Measurements from ENCODE around the gene PCSK6.

The PCSK6 gene

DNA sequence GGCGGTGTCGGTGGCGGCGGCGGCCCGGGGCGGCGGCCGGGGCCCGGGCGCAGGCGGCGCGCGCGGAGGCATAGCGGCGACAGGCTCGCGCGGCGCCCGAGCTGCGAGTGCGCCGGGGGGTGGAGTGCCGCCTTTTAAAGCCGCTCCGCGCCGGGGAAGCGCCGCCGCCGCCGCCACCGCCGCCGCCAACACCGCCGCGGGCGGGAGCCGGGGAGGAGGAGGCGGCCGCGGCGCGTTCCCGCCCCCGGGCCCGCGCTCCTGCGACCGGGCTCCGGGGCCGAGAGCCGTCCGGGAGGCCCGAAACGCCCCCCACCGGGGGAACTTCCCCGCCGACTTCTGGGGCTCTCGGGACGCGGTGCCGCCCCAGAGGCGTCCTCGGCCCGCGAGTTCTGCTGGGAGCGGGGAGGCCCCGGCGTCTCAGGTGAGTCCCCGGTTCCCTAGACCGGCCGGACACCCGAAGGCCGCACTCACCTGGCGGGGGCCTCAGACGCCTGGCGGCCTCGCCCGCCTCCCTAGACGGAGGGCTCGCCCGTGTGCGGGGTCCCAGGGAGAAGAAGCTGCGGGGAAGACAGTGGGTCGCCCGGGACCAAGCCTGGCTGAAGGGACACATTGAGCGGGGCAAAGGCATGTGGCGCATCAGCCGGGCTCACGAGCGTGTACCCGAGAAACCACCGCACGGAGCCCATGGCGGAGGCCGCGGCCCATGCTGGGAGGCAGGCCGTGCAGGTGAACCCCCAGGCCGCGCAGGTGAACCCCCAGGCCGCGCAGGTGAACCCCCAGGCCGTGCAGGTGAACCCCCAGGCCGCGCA is at the start of gene PCSK6:
TSS of gene PCSK6 (minus strand) at position 109 of the 809 bp plus-strand sequence. CDS start at position 72, 37 bp downstream.
- no peak for DNase-seq

DNA sequence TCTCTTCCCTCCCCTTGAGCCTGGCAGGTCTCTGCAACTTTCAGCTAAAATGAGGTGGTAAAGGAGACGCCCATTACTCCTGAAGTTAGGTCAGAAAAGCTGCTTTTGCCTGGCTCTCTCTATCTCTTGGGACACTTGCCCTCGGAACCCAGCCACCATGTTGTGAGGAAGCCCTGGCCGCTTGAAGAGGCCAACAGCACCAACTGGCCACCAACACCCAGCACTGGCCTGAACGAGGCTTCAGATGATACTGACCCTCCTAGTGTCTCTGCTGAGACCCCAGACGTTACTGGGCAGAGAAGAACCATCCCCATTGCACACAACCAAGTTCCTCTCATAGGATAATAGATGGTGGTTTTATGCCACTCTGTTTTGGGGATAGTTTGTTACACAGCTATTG is 49.5 kb upstream of the PCSK6 start:
- no peak for DNase-seq

GRCh38 chr15:101538177-101538576 is 48.7 kb upstream of the PCSK6 start:
- DNase-seq: no peak

DNA sequence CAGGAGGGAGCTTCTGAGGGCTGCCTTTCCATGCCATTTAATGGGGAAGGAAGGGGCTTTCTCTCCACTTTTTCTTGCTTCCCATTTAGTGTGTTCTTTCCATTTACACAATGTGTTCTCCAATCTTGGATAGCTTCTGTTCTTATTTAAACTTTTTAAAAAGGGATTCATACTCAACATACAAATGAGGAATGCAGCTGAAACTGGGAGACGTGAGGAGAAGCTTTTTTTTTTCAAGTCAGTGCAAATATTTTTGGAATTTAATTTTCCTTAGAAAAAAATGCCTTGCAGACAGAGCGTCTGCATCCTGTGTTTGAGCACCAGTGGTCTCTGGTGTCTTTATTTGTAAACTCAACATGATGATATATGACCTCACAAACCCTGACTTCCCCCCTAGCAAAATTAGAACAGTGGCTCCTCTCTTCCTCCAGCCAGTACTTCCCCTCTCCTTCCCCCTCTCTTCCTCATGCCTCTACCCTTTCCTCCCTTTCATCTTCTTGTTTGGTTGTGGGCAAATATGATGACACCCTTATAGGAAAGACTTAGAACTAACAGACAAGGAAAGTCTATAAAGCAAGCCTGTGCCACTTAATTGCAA is 48.1 kb upstream of the PCSK6 start:
- no peak for DNase-seq

GRCh38 chr15:101536875-101537405 is 47.4 kb upstream of the PCSK6 start:
- DNase-seq: no peak

GRCh38 chr15:101536166-101536874 is 46.8 kb upstream of the PCSK6 start:
- no peak for DNase-seq

DNA sequence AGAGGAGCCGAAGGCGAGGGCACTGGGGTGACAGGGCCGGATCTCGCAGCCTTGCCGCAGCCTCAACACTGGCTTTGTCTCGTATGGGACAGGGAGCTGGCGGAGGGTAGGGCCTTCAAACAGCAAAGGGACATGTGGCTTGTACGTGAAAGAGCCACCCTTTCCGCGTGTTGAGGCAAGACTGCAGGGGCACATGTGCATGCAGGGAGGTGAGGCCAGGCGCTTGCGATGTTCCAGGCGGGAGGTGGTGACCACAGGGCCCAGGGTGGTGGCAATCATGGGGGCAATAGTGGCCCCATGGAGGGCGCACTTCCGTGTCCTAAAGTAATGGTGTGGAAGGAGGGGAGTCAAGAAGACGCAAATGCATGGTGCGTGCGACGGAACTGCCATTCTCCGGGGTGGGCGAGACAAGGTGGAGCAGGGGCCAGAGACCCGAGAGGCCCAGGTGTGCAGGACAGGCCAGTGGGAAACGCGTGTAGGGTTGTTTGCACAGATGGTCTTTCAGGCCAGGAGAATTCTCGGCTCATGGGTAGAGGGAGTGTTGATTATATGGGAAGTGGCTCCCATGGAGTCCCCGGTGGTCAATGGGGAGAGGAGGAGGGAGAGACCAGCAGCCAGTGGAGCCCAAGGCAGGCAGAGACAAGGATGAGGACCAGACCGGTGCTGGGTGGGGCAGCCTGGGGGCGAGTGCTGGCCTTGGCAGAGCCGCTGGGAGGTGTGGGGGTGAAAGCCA is 45.8 kb upstream of the PCSK6 start:
- no peak for DNase-seq

- DNase-seq: no peak
These were observed 45.0 kb upstream of the PCSK6 start for GRCh38 chr15:101534376-101534970.

DNA sequence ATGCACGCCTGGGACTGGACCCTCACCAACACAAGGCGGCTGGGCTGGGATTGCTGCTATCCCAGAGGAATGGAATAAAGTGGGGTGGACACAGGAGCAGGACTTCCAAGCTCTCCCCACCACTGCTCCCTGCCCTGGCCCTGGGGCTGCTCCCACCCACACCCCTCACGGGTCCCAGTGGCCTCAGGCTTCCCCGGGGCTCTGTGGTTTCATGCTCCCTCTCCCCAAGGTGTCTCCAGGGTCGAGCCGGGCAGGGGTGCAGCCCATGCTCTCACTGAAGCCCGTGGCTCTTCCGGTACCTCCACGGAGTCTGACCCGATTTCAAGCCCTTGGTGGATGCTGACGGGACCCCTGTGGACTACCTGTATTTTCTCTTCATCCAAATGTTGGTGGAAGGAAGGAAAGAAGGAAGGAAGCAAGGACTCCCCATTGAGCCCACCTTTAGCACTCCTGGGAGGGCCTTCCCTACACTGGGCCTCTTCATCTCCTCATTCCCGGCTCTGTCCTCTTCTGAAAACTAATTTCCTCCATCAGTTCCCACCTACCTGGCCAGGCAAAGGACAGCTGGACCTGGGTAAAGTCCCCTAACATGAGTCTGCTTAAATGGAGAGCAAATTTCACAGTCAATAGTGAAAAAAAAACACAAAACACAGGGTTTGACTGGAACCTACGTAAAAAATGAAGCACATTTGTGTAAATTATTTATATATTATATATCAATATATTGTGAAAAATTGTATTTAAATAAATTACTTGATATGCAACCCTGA is 44.0 kb upstream of the PCSK6 start:
- DNase-seq: no peak

GRCh38 chr15:101532865-101533264 is 43.4 kb upstream of the PCSK6 start:
- no peak for DNase-seq

GRCh38 chr15:101531170-101531569 is 41.7 kb upstream of the PCSK6 start:
- no peak for DNase-seq

GRCh38 chr15:101530224-101530958 is 40.9 kb upstream of the PCSK6 start:
- no peak for DNase-seq

DNA sequence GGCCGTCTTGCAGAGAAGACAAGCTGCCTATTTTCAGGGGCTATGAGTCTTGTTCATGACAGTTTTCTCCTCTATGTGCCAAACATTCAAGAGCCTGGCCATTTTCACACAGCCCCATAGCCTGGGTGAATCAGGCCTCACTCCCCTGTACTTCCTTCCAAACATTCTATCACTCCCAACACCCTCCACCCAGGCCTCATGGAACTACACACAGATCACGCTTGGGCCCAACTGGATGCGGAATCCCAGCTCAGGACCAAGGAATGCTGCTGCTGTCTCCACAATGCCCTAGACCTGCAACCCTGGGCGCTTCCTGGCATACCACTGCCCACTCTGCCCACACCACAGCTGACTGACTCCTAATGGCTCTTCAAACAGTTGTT is 39.4 kb upstream of the PCSK6 start:
- DNase-seq: no peak

GRCh38 chr15:101528108-101528916 is 38.8 kb upstream of the PCSK6 start:
- DNase-seq: no peak

DNA sequence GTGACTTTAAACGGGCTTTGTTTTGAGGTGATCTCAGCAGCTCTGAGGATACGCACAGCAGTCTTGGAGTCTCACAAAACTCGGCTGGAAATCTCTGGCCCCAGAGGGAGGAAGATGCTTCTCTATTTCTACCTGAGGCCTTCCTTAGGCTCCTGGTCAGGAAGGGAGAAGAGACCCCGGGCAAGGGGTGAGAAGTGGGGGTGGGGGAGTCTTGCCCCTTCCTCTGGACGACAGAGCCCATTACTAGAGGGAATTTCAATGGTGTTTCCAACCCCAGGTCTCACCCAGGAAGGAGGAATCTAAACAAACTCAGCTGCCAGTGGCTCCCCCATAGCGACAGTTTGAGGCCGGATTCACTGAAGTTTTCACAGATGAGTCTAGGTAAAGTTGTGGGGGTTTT is 37.4 kb upstream of the PCSK6 start:
- no peak for DNase-seq

- DNase-seq: no peak
These were observed 36.9 kb upstream of the PCSK6 start for GRCh38 chr15:101526442-101526841.

- DNase-seq: no peak
These were observed 36.5 kb upstream of the PCSK6 start for GRCh38 chr15:101526021-101526420.

GRCh38 chr15:101525087-101525669 is 35.7 kb upstream of the PCSK6 start:
- DNase-seq: no peak

GRCh38 chr15:101523560-101523940 is 34.0 kb upstream of the PCSK6 start:
- DNase-seq: no peak
